HepG2 (cell line): ENCODE measurements around the gene SIK3. TPM values are rescaled to one million over a fixed set of nuclear protein-coding genes. Genes with fewer than 3 reads are reported as not detected.

Experiments
- ATF7-NPFF ChIP-seq: sonication (generic); formaldehyde crosslinking; IDR thresholded peaks from 2 replicates; pipeline ENCODE4 v1.8.1; 2023; ENCODE audit warnings: mild to moderate bottlenecking, low read depth, missing genetic modification reagents, moderate library complexity
- FOXO1 ChIP-seq: sonication (generic); formaldehyde crosslinking; IDR thresholded peaks from 2 replicates; pipeline ENCODE4 v1.4.0; 2020; ENCODE audit warnings: missing genetic modification reagents
- GATAD2A ChIP-seq: IDR thresholded peaks from 2 replicates; pipeline ENCODE4 v1.6.1; 2016
- HMG20A ChIP-seq: IDR thresholded peaks from 2 replicates; pipeline ENCODE4 v1.6.1; 2016; ENCODE audit warnings: borderline replicate concordance
- KDM4B ChIP-seq: sonication (generic); formaldehyde crosslinking; IDR thresholded peaks from 2 replicates; pipeline ENCODE4 v1.4.0; 2020; ENCODE audit warnings: missing genetic modification reagents
- MAFG ChIP-seq: sonication (generic); formaldehyde crosslinking; IDR thresholded peaks from 2 replicates; pipeline ENCODE4 v1.5.1; 2020; ENCODE audit warnings: mild to moderate bottlenecking, missing genetic modification reagents
- MED8 ChIP-seq: sonication (generic); formaldehyde crosslinking; IDR thresholded peaks from 2 replicates; pipeline ENCODE4 v1.8.1; 2023; ENCODE audit warnings: mild to moderate bottlenecking, missing genetic modification reagents; ENCODE audit not compliant: insufficient replicate concordance
- NCOR1 ChIP-seq: fragments of 200-600 bp; sonication (generic); IDR thresholded peaks from 2 replicates; pipeline ENCODE4 v1.7.0; 2017; ENCODE audit warnings: antibody characterized with exemption, low read length, borderline replicate concordance
- NFYB ChIP-seq: sonication (generic); formaldehyde crosslinking; IDR thresholded peaks from 2 replicates; pipeline ENCODE4 v1.4.0; 2020; ENCODE audit warnings: missing genetic modification reagents
- PPARG ChIP-seq: conservative IDR thresholded peaks from 2 replicates; pipeline ENCODE4 v1.6.1; 2016; ENCODE audit warnings: missing biosample characterization, missing genetic modification reagents
- RBM39 ChIP-seq: fragments of 200-400 bp; formaldehyde crosslinking; IDR thresholded peaks from one replicate; pipeline ENCODE4 v1.6.1; 2018; ENCODE audit warnings: antibody characterized with exemption, mild to moderate bottlenecking, low read depth, low read length; ENCODE audit not compliant: poor library complexity, severe bottlenecking
- ZBTB34 ChIP-seq: sonication (generic); formaldehyde crosslinking; IDR thresholded peaks from 2 replicates; pipeline ENCODE4 v1.8.0; 2022; ENCODE audit warnings: mild to moderate bottlenecking, missing genetic modification reagents
- ZBTB46 ChIP-seq: sonication (generic); formaldehyde crosslinking; IDR thresholded peaks from 2 replicates; pipeline ENCODE4 v1.4.0; 2020; ENCODE audit warnings: mild to moderate bottlenecking, missing genetic modification reagents, borderline replicate concordance
- ZFP1 ChIP-seq: IDR thresholded peaks from 2 replicates; pipeline ENCODE4 v1.6.1; 2016
- ZFP41 ChIP-seq: sonication (generic); formaldehyde crosslinking; IDR thresholded peaks from 2 replicates; pipeline ENCODE4 v1.4.0; 2020; ENCODE audit warnings: mild to moderate bottlenecking, missing genetic modification reagents, borderline replicate concordance
- ZFP82 ChIP-seq: sonication (generic); formaldehyde crosslinking; IDR thresholded peaks from 2 replicates; pipeline ENCODE4 v1.5.1; 2020; ENCODE audit warnings: mild to moderate bottlenecking, missing genetic modification reagents, borderline replicate concordance
- ZFX ChIP-seq: sonication (generic); formaldehyde crosslinking; IDR thresholded peaks from 2 replicates; pipeline ENCODE4 v1.4.0; 2020; ENCODE audit warnings: mild to moderate bottlenecking, low read depth, missing genetic modification reagents, moderate library complexity
- ZIK1 ChIP-seq: sonication (generic); formaldehyde crosslinking; IDR thresholded peaks from 2 replicates; pipeline ENCODE4 v1.5.0; 2020; ENCODE audit warnings: mild to moderate bottlenecking, low read depth, missing genetic modification reagents, borderline replicate concordance
- ZNF121 ChIP-seq: sonication (generic); formaldehyde crosslinking; IDR thresholded peaks from 2 replicates; pipeline ENCODE4 v1.5.0; 2020; ENCODE audit warnings: mild to moderate bottlenecking, missing genetic modification reagents
- ZNF354B ChIP-seq: sonication (generic); formaldehyde crosslinking; IDR thresholded peaks from 2 replicates; pipeline ENCODE4 v1.8.0; 2022; ENCODE audit warnings: mild to moderate bottlenecking, missing genetic modification reagents
- ZNF431 ChIP-seq: sonication (generic); formaldehyde crosslinking; IDR thresholded peaks from 2 replicates; pipeline ENCODE4 v1.9.0; 2022; ENCODE audit warnings: missing genetic modification reagents, low read depth, mild to moderate bottlenecking, borderline replicate concordance
- ZNF589 ChIP-seq: sonication (generic); formaldehyde crosslinking; conservative IDR thresholded peaks from 2 replicates; pipeline ENCODE4 v1.8.0; 2022; ENCODE audit warnings: mild to moderate bottlenecking, moderate library complexity, missing genetic modification reagents
- ZNF790 ChIP-seq: sonication (generic); formaldehyde crosslinking; IDR thresholded peaks from 2 replicates; pipeline ENCODE4 v1.8.0; 2022; ENCODE audit warnings: missing genetic modification reagents, mild to moderate bottlenecking, borderline replicate concordance
- ZNF792 ChIP-seq: IDR thresholded peaks from 2 replicates; pipeline ENCODE4 v1.6.1; 2016
- ZNF891 ChIP-seq: sonication (generic); formaldehyde crosslinking; IDR thresholded peaks from 2 replicates; pipeline ENCODE4 v1.5.0; 2020; ENCODE audit warnings: mild to moderate bottlenecking, missing genetic modification reagents
- polyA plus RNA-seq, 8 experiments: library from polyadenylated mRNA; depleted of rRNA in 3 of 8; stranded (reverse) in 7 of 8; unstranded in 1 of 8; fragments of >200 nt; fragmentation: Illumina TruSeq in 4 of 8; extraction: Trizol in 4 of 8; gene quantifications; 2 replicates each; pipeline versions ENCODE4 v1.2.1 to v1.2.3, GENCODE V29; 2011 to 2016; ENCODE audit warnings: low read depth in 4 of 8, missing spikeins in 1 of 8, mixed read lengths in 1 of 8; ENCODE audit not compliant: insufficient read depth in 1 of 8
- total RNA-seq, 5 experiments: library from RNA; depleted of rRNA; stranded (reverse); fragments of >200 nt; fragmentation: Illumina TruSeq; extraction: Trizol; gene quantifications; 2 replicates each; pipeline ENCODE4 v1.2.3, GENCODE V29; 2016; ENCODE audit warnings: low read depth in 1 of 5
- TF ChIP-seq, protein P1 (sequence below): sonication (generic); formaldehyde crosslinking; conservative IDR thresholded peaks from 2 replicates; pipeline ENCODE4 v1.4.0; 2020; ENCODE audit warnings: missing genetic modification reagents

Gene SIK3
- total and polyA plus RNA-seq, 2 of the 13 experiments (the other 11 are each of a cell fraction or from before 2014, with no cell fraction given), result 5.7 to 9.8 TPM

GRCh38 chr11:116833816-116834534 is 264.3 kb downstream of the SIK3 start (continued):
- 0 out of 2 replicates have a peak, but pooled peaks have one; percentile 37 for TF ChIP-seq ZBTB34
- TF ChIP-seq ZNF792 (CRISPR knock-in tag), result peak; percentile 71
- peak; percentile 29 for TF ChIP-seq MED8 (CRISPR knock-in tag)
- TF ChIP-seq ZFP1 (CRISPR knock-in tag), result peak; percentile 74; the same call in 1 of the 2 replicates
- TF ChIP-seq MAFG (CRISPR knock-in tag), result no peak
- peak; percentile 84; the same call in 1 of the 2 replicates for TF ChIP-seq KDM4B (CRISPR knock-in tag)
- peak; percentile 89 for TF ChIP-seq ZFX (CRISPR knock-in tag)
- no peak for TF ChIP-seq ZBTB46 (CRISPR knock-in tag)
- peak; percentile 35; the same call in 1 of the 2 replicates for TF ChIP-seq PPARG (CRISPR knock-in tag)
- peak; percentile 68; the same call in 1 of the 2 replicates for TF ChIP-seq GATAD2A (CRISPR knock-in tag)
- no peak; the same call in none of the 2 replicates for TF ChIP-seq HMG20A (CRISPR knock-in tag)
- peak; percentile 13; the same call in 1 of the 2 replicates for TF ChIP-seq NFYB (CRISPR knock-in tag)
- TF ChIP-seq ZFP41, result peak; percentile 19; the same call in 1 of the 2 replicates
- no peak for TF ChIP-seq ZNF790 (CRISPR knock-in tag)
- TF ChIP-seq, protein P1, sequence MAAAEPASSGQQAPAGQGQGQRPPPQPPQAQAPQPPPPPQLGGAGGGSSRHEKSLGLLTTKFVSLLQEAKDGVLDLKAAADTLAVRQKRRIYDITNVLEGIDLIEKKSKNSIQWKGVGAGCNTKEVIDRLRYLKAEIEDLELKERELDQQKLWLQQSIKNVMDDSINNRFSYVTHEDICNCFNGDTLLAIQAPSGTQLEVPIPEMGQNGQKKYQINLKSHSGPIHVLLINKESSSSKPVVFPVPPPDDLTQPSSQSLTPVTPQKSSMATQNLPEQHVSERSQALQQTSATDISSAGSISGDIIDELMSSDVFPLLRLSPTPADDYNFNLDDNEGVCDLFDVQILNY, result 0 out of 2 replicates have a peak, but pooled peaks have one; percentile 21
- TF ChIP-seq ZNF589 (CRISPR knock-in tag), result peak; percentile 81; the same call in 1 of the 2 replicates
- TF ChIP-seq ZNF891 (CRISPR knock-in tag), result peak; percentile 27; the same call in 1 of the 2 replicates
- peak; percentile 15 for TF ChIP-seq RBM39
- TF ChIP-seq ZNF354B (CRISPR knock-in tag), result peak; percentile 81
- 0 out of 2 replicates have a peak, but pooled peaks have one; percentile 46 for TF ChIP-seq NCOR1
- TF ChIP-seq ZIK1 (CRISPR knock-in tag), result 0 out of 2 replicates have a peak, but pooled peaks have one; percentile 30
- no peak for TF ChIP-seq ZNF121
- TF ChIP-seq ZNF431 (CRISPR knock-in tag), result no peak
- 0 out of 2 replicates have a peak, but pooled peaks have one; percentile 53 for TF ChIP-seq FOXO1 (CRISPR knock-in tag)
- TF ChIP-seq ATF7-NPFF (CRISPR knock-in tag), result peak; percentile 66; the same call in 1 of the 2 replicates
- peak; percentile 50; the same call in 1 of the 2 replicates for TF ChIP-seq ZFP82 (CRISPR knock-in tag)
